Tibial artery (tissue), 4 donors: ENCODE data around the gene SLC9A2.

Source experiments
- DNase-seq, 2 donors: peaks; one replicate each; pipeline ENCODE4 v3.0.0-alpha.2; 2019
- H3K27ac ChIP-seq, 2 donors: fragments of 200-600 bp; sonication (generic) in 1 of 2; 1 replicate in 1 of 2; 2 replicates in 1 of 2; pipeline ENCODE4 v1.5.1; 2018 to 2019; ENCODE audit warnings: mild to moderate bottlenecking in 1 of 2
- H3K27me3 ChIP-seq, 2 donors: fragments of 200-600 bp; sonication (generic) in 1 of 2; one replicate each; pipeline versions ENCODE4 v1.5.1 to v1.6.0; 2016 to 2019
- H3K36me3 ChIP-seq, 3 donors: fragments of 200-600 bp; sonication (generic) in 2 of 3; one replicate each; pipeline ENCODE4 v1.5.1; 2016 to 2019; ENCODE audit warnings: mild to moderate bottlenecking in 2 of 3
- H3K4me1 ChIP-seq, 4 donors: fragments of 200-600 bp; sonication (generic) in 2 of 4; 1 replicate in 3 of 4; 2 replicates in 1 of 4; pipeline ENCODE4 v1.5.1; 2016 to 2019
- H3K4me3 ChIP-seq, 2 donors: fragments of 200-600 bp; sonication (generic) in 1 of 2; 1 replicate in 1 of 2; 2 replicates in 1 of 2; pipeline ENCODE4 v1.5.1; 2018 to 2019; ENCODE audit warnings: mild to moderate bottlenecking in 2 of 2
- H3K9me3 ChIP-seq, 3 donors: fragments of 200-600 bp; sonication (generic) in 1 of 3; one replicate each; pipeline ENCODE4 v1.5.1; 2016 to 2019
- CTCF ChIP-seq, 2 experiments: fragments of 200-600 bp in 1 of 2; fragments of 450-650 bp in 1 of 2; IDR thresholded peaks; one replicate each; pipeline ENCODE4 v1.5.1; 2017 to 2019; ENCODE audit warnings: antibody characterized with exemption in 2 of 2, mild to moderate bottlenecking in 1 of 2, moderate library complexity in 1 of 2
- intact Hi-C: fragments of 100-400 bp; cut with DNase I; formaldehyde crosslinking; loops from one replicate; pipeline ENCODE4 v1.15.0; 2023; ENCODE audit warnings: low total_unique reads

Gene SLC9A2

GRCh38 chr2:102726128-102727087, 107.1 kb downstream of the SLC9A2 start:
- Histone ChIP-seq H3K4me3 (no peak overlapping the region), H3K9me3 (no peaks in the 10 kb centered on the region), H3K27ac (no peak overlapping the region), H3K36me3 (peaks cover 29 to 76% (median 47%) of the 10 kb centered on the region in 3 donors), H3K4me1 (no peaks in the 10 kb centered on the region), H3K27me3 (no peaks in the 10 kb centered on the region)
- DNase-seq = no peak
- intact Hi-C loops = no loop called here
- TF ChIP-seq CTCF (IDR thresholded peaks at IDR 0.05) = no peak

GRCh38 chr2:102735416-102736109, 116.2 kb downstream of the SLC9A2 start:
- Histone ChIP-seq H3K36me3 (peaks cover 0 to 14% (median 5%) of the 10 kb centered on the region in 3 donors), H3K4me1 (peaks cover 0 to 20% (median 15%) of the 10 kb centered on the region in 4 donors), H3K27me3 (no peaks in the 10 kb centered on the region), H3K27ac (peak overlapping the region in 1 of 2 donors; percentile 90), H3K4me3 (peak overlapping the region; percentile 79 to 88), H3K9me3 (no peaks in the 10 kb centered on the region)
- no peak for DNase-seq
- TF ChIP-seq CTCF (IDR thresholded peaks at IDR 0.05) = no peak
- intact Hi-C loops = no loop called here

GRCh38 chr2:102736110-102736409, 116.7 kb downstream of the SLC9A2 start:
- TF ChIP-seq CTCF (IDR thresholded peaks at IDR 0.05) = no peak
- intact Hi-C loops = no loop called here
- Histone ChIP-seq H3K27me3 (no peaks in the 10 kb centered on the region), H3K36me3 (peaks cover 0 to 9% (median 0%) of the 10 kb centered on the region in 3 donors), H3K4me1 (peaks cover 0 to 20% (median 15%) of the 10 kb centered on the region in 4 donors), H3K4me3 (peak overlapping the region; percentile 79 to 88), H3K27ac (peak overlapping the region; percentile 75 to 90), H3K9me3 (no peaks in the 10 kb centered on the region)
- DNase-seq = no peak

GRCh38 chr2:102736410-102737409, 117.4 kb downstream of the SLC9A2 start:
- peak overlapping the region; percentile 75 to 90 for H3K27ac ChIP-seq
- no peak for TF ChIP-seq CTCF (IDR thresholded peaks at IDR 0.05)
- intact Hi-C loops = no loop called here
- H3K9me3 ChIP-seq = no peaks in the 10 kb centered on the region
- H3K27me3 ChIP-seq = no peaks in the 10 kb centered on the region
- H3K4me1 ChIP-seq = peaks cover 0 to 20% (median 15%) of the 10 kb centered on the region in 4 donors
- peak overlapping the region; percentile 79 to 88 for H3K4me3 ChIP-seq
- DNase-seq = peak; percentile 79 to 85
- peaks cover 0 to 4% (median 0%) of the 10 kb centered on the region in 3 donors for H3K36me3 ChIP-seq

GRCh38 chr2:102737431-102737830, 118.1 kb downstream of the SLC9A2 start:
- Histone ChIP-seq H3K9me3 (no peaks in the 10 kb centered on the region), H3K27ac (peak overlapping the region in 1 of 2 donors; percentile 75), H3K4me1 (peaks cover 0 to 20% (median 15%) of the 10 kb centered on the region in 4 donors), H3K4me3 (peak overlapping the region; percentile 79 to 88), H3K36me3 (no peaks in the 10 kb centered on the region), H3K27me3 (no peaks in the 10 kb centered on the region)
- DNase-seq = no peak
- TF ChIP-seq CTCF (IDR thresholded peaks at IDR 0.05) = no peak
- intact Hi-C loops = no loop called here
